IMR-90 (cell line): ENCODE measurements around the gene ASPHD2. TPM values are rescaled to one million over a fixed set of nuclear protein-coding genes. Genes with fewer than 3 reads are reported as not detected.

ENCODE experiments used
- ATAC-seq: fragments of 200-7000 bp; cut with Tn5 transposase; 2 replicates; pipeline ENCODE4 v1.9.1; 2020; ENCODE audit warnings: low read depth, mild to moderate bottlenecking, moderate library complexity
- BruUV-seq: library from RNA; stranded (reverse); fragments of 400-500 nt; replicated peaks from 2 replicates; lab custom pipeline; 2021; lab: Mats Ljungman, UMichigan
- CTCF ChIA-PET: fragments of 300-600 bp; formaldehyde crosslinking; extraction: SDS; loops from one replicate; lab custom pipeline; 2021; ENCODE audit warnings: antibody characterized with exemption; lab: Yijun Ruan, JAX
- POLR2A ChIA-PET: fragments of 300-600 bp; sonication (Branson Sonifier 250); formaldehyde crosslinking; loops from one replicate; lab custom pipeline; 2022; ENCODE audit warnings: antibody characterized with exemption; ENCODE audit not compliant: unreplicated experiment; lab: Charles Lee
- DNase-seq: peaks from one replicate; pipeline ENCODE4 v3.0.0; 2013
- H2AFZ ChIP-seq: replicated peaks from 2 replicates; pipeline ENCODE3; 2013; ENCODE audit warnings: low read length, mild to moderate bottlenecking; ENCODE audit not compliant: poor library complexity
- H2AK5ac ChIP-seq: 2 replicates; pipeline ENCODE4 v1.6.1; 2013; ENCODE audit warnings: low read depth, low read length, inconsistent platforms
- H2AK9ac ChIP-seq: replicated peaks from 2 replicates; pipeline ENCODE3; 2013; ENCODE audit warnings: mild to moderate bottlenecking, low read depth, low read length, moderate library complexity; ENCODE audit not compliant: poor library complexity
- H2BK120ac ChIP-seq: 2 replicates; pipeline ENCODE4 v1.6.1; 2013; ENCODE audit warnings: low read depth, low read length, inconsistent platforms
- H2BK15ac ChIP-seq: 3 replicates; pipeline ENCODE4 v1.6.1; 2013; ENCODE audit warnings: low read depth, low read length, inconsistent platforms
- H2BK20ac ChIP-seq: 2 replicates; pipeline ENCODE4 v1.6.1; 2013; ENCODE audit warnings: low read depth, mild to moderate bottlenecking, inconsistent platforms, low read length, moderate library complexity
- H2BK5ac ChIP-seq: 2 replicates; pipeline ENCODE4 v1.6.1; 2013; ENCODE audit warnings: mild to moderate bottlenecking, low read depth, low read length, inconsistent platforms; ENCODE audit not compliant: poor library complexity, severe bottlenecking
- H3K14ac ChIP-seq: replicated peaks from 2 replicates; pipeline ENCODE4 v1.6.1; 2013; ENCODE audit warnings: low read depth, low read length, inconsistent platforms
- H3K18ac ChIP-seq: 2 replicates; pipeline ENCODE4 v1.6.1; 2013; ENCODE audit warnings: low read depth, low read length, control low read depth
- H3K23ac ChIP-seq: 2 replicates; pipeline ENCODE4 v1.6.1; 2013; ENCODE audit warnings: low read depth, low read length, inconsistent platforms
- H3K27ac ChIP-seq: 2 replicates; pipeline ENCODE4 v1.5.1; 2013; ENCODE audit warnings: mild to moderate bottlenecking, control low read depth, low read length; ENCODE audit not compliant: insufficient read depth
- H3K27me3 ChIP-seq: 2 replicates; pipeline ENCODE4 v1.6.1; 2013; ENCODE audit warnings: low read length; ENCODE audit not compliant: control insufficient read depth, insufficient read depth
- H3K36me3 ChIP-seq: 2 replicates; pipeline ENCODE4 v1.6.1; 2013; ENCODE audit warnings: low read length, mixed read lengths; ENCODE audit not compliant: control insufficient read depth, insufficient read depth
- H3K4ac ChIP-seq: 2 replicates; pipeline ENCODE4 v1.6.1; 2013; ENCODE audit warnings: low read depth, low read length, inconsistent platforms
- H3K4me1 ChIP-seq: 2 replicates; pipeline ENCODE4 v1.6.1; 2013; ENCODE audit warnings: low read length, mixed read lengths; ENCODE audit not compliant: control insufficient read depth, insufficient read depth
- H3K4me2 ChIP-seq: 2 replicates; pipeline ENCODE4 v1.6.1; 2013; ENCODE audit warnings: low read depth, mild to moderate bottlenecking, control low read depth, low read length, moderate library complexity
- H3K4me3 ChIP-seq: 2 replicates; pipeline ENCODE4 v1.5.1; 2013; ENCODE audit warnings: low read depth, mild to moderate bottlenecking, control low read depth, low read length, moderate library complexity; ENCODE audit not compliant: insufficient read depth
- H3K56ac ChIP-seq: 2 replicates; pipeline ENCODE4 v1.6.1; 2013; ENCODE audit warnings: low read length, inconsistent platforms; ENCODE audit not compliant: insufficient read depth; ENCODE audit errors: extremely low read depth
- H3K79me1 ChIP-seq, 2 experiments: 2 replicates each; pipeline ENCODE4 v1.6.1; 2013; ENCODE audit warnings: low read length in 2 of 2, inconsistent platforms in 1 of 2, low read depth in 1 of 2
- H3K9ac ChIP-seq: 2 replicates; pipeline ENCODE4 v1.6.1; 2013; ENCODE audit warnings: low read depth, low read length, control low read depth
- H3K9me1 ChIP-seq: 2 replicates; pipeline ENCODE4 v1.6.1; 2013; ENCODE audit warnings: low read length, inconsistent platforms; ENCODE audit not compliant: insufficient read depth
- H3K9me3 ChIP-seq: 2 replicates; pipeline ENCODE4 v1.6.1; 2013; ENCODE audit warnings: low read length; ENCODE audit not compliant: control insufficient read depth, insufficient read depth
- H4K20me1 ChIP-seq: 2 replicates; pipeline ENCODE4 v1.6.1; 2013; ENCODE audit warnings: low read length, inconsistent platforms; ENCODE audit not compliant: insufficient read depth
- H4K5ac ChIP-seq: 2 replicates; pipeline ENCODE4 v1.6.1; 2013; ENCODE audit warnings: mild to moderate bottlenecking, low read depth, low read length, control low read depth
- H4K8ac ChIP-seq, 2 experiments: 2 replicates each; pipeline ENCODE4 v1.6.1; 2013; ENCODE audit warnings: low read depth in 2 of 2, low read length in 2 of 2, control low read depth in 1 of 2, inconsistent platforms in 1 of 2
- H4K91ac ChIP-seq: 2 replicates; pipeline ENCODE4 v1.6.1; 2013; ENCODE audit warnings: low read depth, low read length, inconsistent platforms; ENCODE audit not compliant: insufficient read depth
- ELK1 ChIP-seq: fragments of 150-350 bp; IDR thresholded peaks from 2 replicates; pipeline ENCODE4 v1.6.1; 2016; ENCODE audit warnings: low read depth, mild to moderate bottlenecking, low read length, moderate library complexity, borderline replicate concordance
- USF2 ChIP-seq: fragments of 150-350 bp; IDR thresholded peaks from 2 replicates; pipeline ENCODE4 v1.6.1; 2017; ENCODE audit warnings: mild to moderate bottlenecking, antibody characterized with exemption, low read length, low read depth
- WGBS, 2 experiments: methylation state at CpG; one replicate each; pipeline versions ENCODE4 v1.1.5 to v1.1.7; 2013; ENCODE audit warnings: missing lambda C conversion rate in 2 of 2; ENCODE audit not compliant: insufficient read length in 1 of 2; ENCODE audit errors: extremely low coverage in 2 of 2; 5-methylcytosine and 5-hydroxymethylcytosine counted together
- dilution Hi-C: fragments of 300-500 bp; cut with HindIII; formaldehyde crosslinking; loops from one replicate; pipeline ENCODE4 v1.14.3; 2018; ENCODE audit warnings: low sequenced_read_pairs; ENCODE audit not compliant: unreplicated experiment
- in situ Hi-C: fragments of 300-500 bp; cut with MboI; formaldehyde crosslinking; loops from 3 replicates; pipeline ENCODE4 v1.14.3; 2019; ENCODE audit warnings: low sequenced_read_pairs, inconsistent platforms, mixed read lengths
- intact Hi-C: fragments of 100-400 bp; cut with micrococcal nuclease; formaldehyde crosslinking; loops from 2 replicates; pipeline ENCODE4 v1.10.0; 2022
- polyA plus RNA-seq, 3 experiments: library from polyadenylated mRNA; depleted of rRNA; stranded (reverse); fragments of >200 nt; gene quantifications; 2 replicates each; pipeline ENCODE4 v1.2.3, GENCODE V29; 2012; ENCODE audit warnings: low replicate concordance in 1 of 3
- total RNA-seq: library from RNA; depleted of rRNA; stranded (reverse); fragments of >200 nt; gene quantifications from 2 replicates; pipeline ENCODE4 v1.2.3, GENCODE V29; 2012

ASPHD2 gene
- total and polyA plus RNA-seq, 2 of the 4 experiments (the other 2 are of a cell fraction) = 1.3 to 1.4 TPM

GRCh38 chr22:26401726-26402125 lies 27.3 kb upstream of the ASPHD2 start:
- no peak overlapping the region for H3K27ac ChIP-seq
- H4K8ac ChIP-seq = no peak overlapping the region
- no peak overlapping the region for H4K91ac ChIP-seq
- no peaks in the 10 kb centered on the region for H3K36me3 ChIP-seq
- no peak overlapping the region for H3K9ac ChIP-seq
- no peak for ATAC-seq
- ChIA-PET CTCF (interaction anchor here (1.8 kb wide), 1 partner anchor 60 kb away, joined by 6 read pairs; no protein-coding TSS in a partner anchor), POLR2A (no interaction called here)
- no peak overlapping the region for H2AFZ ChIP-seq
- 63% methylated on average over 4 of the region's 5 CpGs; no CpG with 5 or more reads in 1 of the 2 experiments for WGBS, 2 experiments
- no peaks in the 10 kb centered on the region for H3K4me1 ChIP-seq
- no peaks in the 10 kb centered on the region for H3K9me1 ChIP-seq
- no TSS peak for BruUV-seq
- H4K5ac ChIP-seq = no peak overlapping the region
- dilution Hi-C loops = no loop called here
- no peak overlapping the region for H2AK9ac ChIP-seq
- no peaks in the 10 kb centered on the region for H3K9me3 ChIP-seq
- in situ Hi-C loops = loop anchor here (5.0 kb wide), 1 partner anchor 61 kb away; no protein-coding TSS in a partner anchor
- H2AK5ac ChIP-seq = no peak overlapping the region
- TF ChIP-seq USF2 (peak; percentile 9; the same call in 1 of the 2 replicates), ELK1 (no peak)
- no peak overlapping the region for H2BK15ac ChIP-seq
- intact Hi-C loops = no loop called here
- H3K18ac ChIP-seq = no peak overlapping the region
- no peak overlapping the region for H3K14ac ChIP-seq
- H3K4me2 ChIP-seq = no peak overlapping the region
- no peak overlapping the region for H3K56ac ChIP-seq
- no peak overlapping the region for H3K23ac ChIP-seq
- peaks cover 15% of the 10 kb centered on the region for H3K27me3 ChIP-seq
- H2BK5ac ChIP-seq = no peak overlapping the region
- H3K4me3 ChIP-seq = no peak overlapping the region
- H4K20me1 ChIP-seq = no peaks in the 10 kb centered on the region
- H3K4ac ChIP-seq = no peak overlapping the region
- H3K79me1 ChIP-seq = no peaks in the 10 kb centered on the region
- no peak for DNase-seq
- H2BK120ac ChIP-seq = no peak overlapping the region
- no peak overlapping the region for H2BK20ac ChIP-seq
